ENCODE results near the gene ANAPC2.

Gene ANAPC2

GRCh38 chr9:137147091-137147792 lies 41.1 kb downstream of the ANAPC2 start:
- TF ChIP-seq CTCF (IDR thresholded peaks at IDR 0.05; ENCODE audit: insufficient read depth, low read depth, low read length, missing control alignments), result no peak
- DNase-seq (ENCODE audit: low read depth), result no peak
- H3K4me3 ChIP-seq (ENCODE audit: low read length), result no peak overlapping the region

- no peak overlapping the region for H3K4me3 ChIP-seq (ENCODE audit: low read length)
- DNase-seq (ENCODE audit: low read depth), result no peak
- TF ChIP-seq CTCF (IDR thresholded peaks at IDR 0.05; ENCODE audit: insufficient read depth, low read depth, low read length, missing control alignments), result no peak
Measured at GRCh38 chr9:137146527-137146918, 41.8 kb downstream of the ANAPC2 start.

GRCh38 chr9:137145731-137146526 lies 42.4 kb downstream of the ANAPC2 start:
- no peak for DNase-seq (ENCODE audit: low read depth)
- no peak for TF ChIP-seq CTCF (IDR thresholded peaks at IDR 0.05; ENCODE audit: insufficient read depth, low read depth, low read length, missing control alignments)
- H3K4me3 ChIP-seq (ENCODE audit: low read length), result no peak overlapping the region

GRCh38 chr9:137143459-137143858 lies 44.9 kb downstream of the ANAPC2 start:
- no peak for DNase-seq (ENCODE audit: low read depth)
- no peak for TF ChIP-seq CTCF (IDR thresholded peaks at IDR 0.05; ENCODE audit: insufficient read depth, low read depth, low read length, missing control alignments)
- no peak overlapping the region for H3K4me3 ChIP-seq (ENCODE audit: low read length)

- no peak for DNase-seq (ENCODE audit: low read depth)
- no peak overlapping the region for H3K4me3 ChIP-seq (ENCODE audit: low read length)
- TF ChIP-seq CTCF (IDR thresholded peaks at IDR 0.05; ENCODE audit: insufficient read depth, low read depth, low read length, missing control alignments), result no peak
Measured at GRCh38 chr9:137141976-137142936, 46.1 kb downstream of the ANAPC2 start.

GRCh38 chr9:137141050-137141810 lies 47.1 kb downstream of the ANAPC2 start:
- no peak overlapping the region for H3K4me3 ChIP-seq (ENCODE audit: low read length)
- no peak for TF ChIP-seq CTCF (IDR thresholded peaks at IDR 0.05; ENCODE audit: insufficient read depth, low read depth, low read length, missing control alignments)
- no peak for DNase-seq (ENCODE audit: low read depth)
